GM12878 (cell line): ENCODE measurements around the gene KRT14. TPM values are rescaled to one million over a fixed set of nuclear protein-coding genes. Genes with fewer than 3 reads are reported as not detected.
A peak's percentile ranks its signal among the peaks of the same experiment; 100 is the strongest.

Experiments
- ATAC-seq: fragments of 200-7000 bp; cut with Tn5 transposase; 3 replicates; pipeline ENCODE4 v1.9.1; 2020; ENCODE audit warnings: mild to moderate bottlenecking, moderate library complexity
- BruUV-seq: library from RNA; stranded (reverse); fragments of 400-500 nt; replicated peaks from 2 replicates; lab custom pipeline; 2021; lab: Mats Ljungman, UMichigan
- CTCF ChIA-PET: fragments of 300-600 bp; sonication (Branson Sonifier 250); formaldehyde crosslinking; extraction: SDS; loops from one replicate; lab custom pipeline; 2021; ENCODE audit warnings: inconsistent platforms; lab: Yijun Ruan, JAX
- POLR2A ChIA-PET: fragments of 350-600 bp; formaldehyde crosslinking; extraction: SDS; loops from one replicate; lab custom pipeline; 2021; ENCODE audit warnings: inconsistent platforms; lab: Charles Lee
- RAD21 ChIA-PET: fragments of 300-600 bp; sonication (Branson Sonifier 250); formaldehyde crosslinking; loops from one replicate; lab custom pipeline; 2023; ENCODE audit warnings: antibody characterized with exemption; ENCODE audit not compliant: unreplicated experiment; lab: Charles Lee
- SMC1A ChIA-PET: fragments of 300-600 bp; sonication (Branson Sonifier 250); formaldehyde crosslinking; loops from one replicate; lab custom pipeline; 2023; ENCODE audit not compliant: unreplicated experiment, uncharacterized antibody; lab: Charles Lee
- DNase-seq: peaks from one replicate; pipeline ENCODE4 v3.0.0-alpha.2; 2011; ENCODE audit warnings: low read depth, low spot score
- FAIRE-seq: peaks from 3 replicates; lab custom pipeline; 2011; peaks lifted over from hg19 to GRCh38; lab: Jason Lieb, UNC
- H2AFZ ChIP-seq: 2 replicates; pipeline ENCODE4 v1.6.0; 2011; ENCODE audit warnings: low read depth, low read length, control low read depth; ENCODE audit not compliant: control insufficient read depth
- H3K27ac ChIP-seq: 2 replicates; pipeline ENCODE4 v1.5.1; 2011; ENCODE audit warnings: control low read depth; ENCODE audit not compliant: control insufficient read depth, insufficient read depth
- H3K27me3 ChIP-seq, 2 experiments: replicated peaks in 1 of 2; 2 replicates each; pipeline versions ENCODE4 v1.6.0 to v1.6.1; 2011; ENCODE audit warnings: low read length in 1 of 2; ENCODE audit not compliant: control insufficient read depth in 2 of 2, insufficient read depth in 2 of 2
- H3K36me3 ChIP-seq, 2 experiments: 2 replicates each; pipeline ENCODE4 v1.5.1; 2011; ENCODE audit warnings: low read length in 1 of 2; ENCODE audit not compliant: control insufficient read depth in 2 of 2, insufficient read depth in 2 of 2
- H3K4me1 ChIP-seq: 2 replicates; pipeline ENCODE4 v1.6.1; 2011; ENCODE audit warnings: mild to moderate bottlenecking, low read length, moderate library complexity, mixed read lengths; ENCODE audit not compliant: control insufficient read depth, insufficient read depth
- H3K4me2 ChIP-seq: 2 replicates; pipeline ENCODE4 v1.6.0; 2011; ENCODE audit warnings: control low read depth; ENCODE audit not compliant: control insufficient read depth, insufficient read depth
- H3K4me3 ChIP-seq: fragments of 200-600 bp; sonication (generic); 2 replicates; pipeline ENCODE4 v1.5.1; 2016
- H3K79me2 ChIP-seq: 2 replicates; pipeline ENCODE4 v1.6.0; 2011; ENCODE audit warnings: low read length; ENCODE audit not compliant: control insufficient read depth, insufficient read depth
- H3K9ac ChIP-seq: 2 replicates; pipeline ENCODE4 v1.8.0; 2011; ENCODE audit warnings: low read length, control low read depth, mixed read lengths; ENCODE audit not compliant: control insufficient read depth, insufficient read depth
- H3K9me3 ChIP-seq: replicated peaks from 3 replicates; pipeline ENCODE4 v1.5.1; 2011; ENCODE audit warnings: mild to moderate bottlenecking, low read length; ENCODE audit not compliant: control insufficient read depth, insufficient read depth
- H4K20me1 ChIP-seq: 2 replicates; pipeline ENCODE4 v1.6.0; 2011; ENCODE audit not compliant: control insufficient read depth, insufficient read depth
- IRF5 ChIP-seq: fragments of 450-650 bp; IDR thresholded peaks from 2 replicates; pipeline ENCODE4 v1.6.1; 2017; ENCODE audit warnings: borderline replicate concordance
- MEF2B ChIP-seq: fragments of 450-650 bp; IDR thresholded peaks from 2 replicates; pipeline ENCODE4 v1.6.1; 2018; ENCODE audit warnings: mild to moderate bottlenecking, moderate library complexity; ENCODE audit not compliant: partially characterized antibody, poor library complexity, severe bottlenecking
- NR2F1 ChIP-seq: fragments of 450-650 bp; conservative IDR thresholded peaks from 2 replicates; pipeline ENCODE4 v1.6.1; 2017; ENCODE audit warnings: mild to moderate bottlenecking
- WGBS: methylation state at CpG from one replicate; pipeline ENCODE4 v1.1.6; 2016; ENCODE audit warnings: low lambda C conversion rate; ENCODE audit not compliant: insufficient replicate concordance, insufficient coverage; ENCODE audit errors: missing lambda C conversion rate; 5-methylcytosine and 5-hydroxymethylcytosine counted together
- in situ Hi-C: fragments of 300-500 bp; cut with MboI; formaldehyde crosslinking; loops from 9 replicates; pipeline ENCODE4 v1.14.3; 2018; ENCODE audit warnings: mixed read lengths
- intact Hi-C: fragments of 100-400 bp; cut with micrococcal nuclease; formaldehyde crosslinking; loops from one replicate; pipeline ENCODE4 v1.14.2; 2022; ENCODE audit not compliant: unreplicated experiment
- polyA plus RNA-seq, 11 experiments: library from polyadenylated mRNA; depleted of rRNA in 4 of 11; unstranded in 6 of 11; stranded (reverse) in 5 of 11; fragments of >200 nt; fragmentation: Nextera tagmentation in 4 of 11; fragmentation: Illumina TruSeq in 1 of 11; extraction: Ambion mirVana in 4 of 11; extraction: Trizol in 1 of 11; gene quantifications; 1 replicate in 1 of 11; 2 replicates in 10 of 11; pipeline versions ENCODE4 v1.2.1 to v1.2.3, GENCODE V29; 2011 to 2016; ENCODE audit warnings: inconsistent platforms in 2 of 11, missing spikeins in 2 of 11, low read depth in 1 of 11
- total RNA-seq, 4 experiments: library from RNA; depleted of rRNA in 3 of 4; stranded (reverse); fragments of >200 nt in 3 of 4; fragmentation: Illumina TruSeq in 1 of 4; extraction: Trizol in 1 of 4; gene quantifications; 2 replicates each; pipeline versions ENCODE4 v1.2.1 to v1.2.3, GENCODE V29; 2013 to 2021

The KRT14 gene
- total and polyA plus RNA-seq, 10 of the 15 experiments (the other 5 are each of a cell fraction or from before 2014, with no cell fraction given) = 1.5 TPM; not detected in 9

GRCh38 chr17:41631898-41632285, 45.2 kb upstream of the KRT14 start (continued):
- no peak for TF ChIP-seq IRF5

- POLR2A ChIA-PET = no interaction called here
Measured at GRCh38 chr17:41631025-41631897, 44.6 kb upstream of the KRT14 start.

More at GRCh38 chr17:41631025-41631897, 44.6 kb upstream of the KRT14 start:
- BruUV-seq = no TSS peak
- Histone ChIP-seq H3K36me3 (no peaks in the 10 kb centered on the region), H3K9ac (no peak overlapping the region), H3K4me3 (no peak overlapping the region), H3K79me2 (no peaks in the 10 kb centered on the region), H3K4me2 (no peak overlapping the region), H3K4me1 (no peaks in the 10 kb centered on the region), H3K27ac (no peak overlapping the region), H2AFZ (no peak overlapping the region), H3K9me3 (no peaks in the 10 kb centered on the region), H3K27me3 (no peaks in the 10 kb centered on the region), H4K20me1 (no peaks in the 10 kb centered on the region)
- no peak for ATAC-seq
- DNase-seq = no peak
- no peak for FAIRE-seq
- ChIA-PET RAD21 (no interaction called here), SMC1A (interaction anchor here (0.9 kb wide), 1 partner anchor 57 kb away, joined by 3 read pairs; no protein-coding TSS in a partner anchor), CTCF (no interaction called here)
- TF ChIP-seq NR2F1 = no peak
- TF ChIP-seq MEF2B = peak; percentile 18
- WGBS = 7% methylated on average over 8 of the region's 8 CpGs
- intact Hi-C loops (no loop called here), in situ Hi-C loops (no loop called here)
